ENCODE measurements around the gene GPR17. TPM values are rescaled to one million over a fixed set of nuclear protein-coding genes. Genes with fewer than 3 reads are reported as not detected.

GPR17 gene
- total RNA-seq, 1 experiment from 2014 or later, result not detected

DNA sequence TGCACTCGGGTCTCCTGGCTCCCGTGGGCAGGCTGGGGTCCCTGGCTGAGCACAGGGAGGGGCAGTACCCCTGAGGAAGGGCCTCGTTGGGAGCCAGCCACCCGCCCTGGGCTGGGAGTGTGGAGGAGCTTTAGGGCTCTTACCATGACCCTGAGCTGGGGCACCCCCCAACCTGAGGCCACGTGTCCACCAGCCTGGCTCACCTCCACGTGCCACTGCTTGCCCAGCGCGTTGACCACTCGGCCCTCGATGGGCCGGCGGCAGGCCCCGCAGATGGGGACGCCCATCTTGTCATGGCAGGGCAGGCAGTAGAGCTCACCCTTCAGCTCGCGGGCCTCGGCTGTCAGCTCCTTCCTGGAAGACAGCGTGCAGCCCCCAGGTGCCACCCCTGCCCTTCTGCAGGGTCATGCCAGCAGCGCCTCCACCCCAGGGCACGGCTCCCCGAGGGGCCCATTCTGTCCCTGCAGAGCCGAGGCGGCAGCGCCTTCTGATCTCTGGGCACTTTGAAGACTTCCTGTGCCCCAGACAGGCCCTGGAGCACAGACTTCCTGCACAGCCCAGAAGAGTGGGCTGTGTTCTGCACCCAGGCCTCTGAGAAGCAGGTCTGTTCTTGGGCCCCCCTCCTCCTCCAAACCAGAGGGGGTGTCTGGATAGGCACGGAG is 4.0 kb upstream of the GPR17 start:
- Histone ChIP-seq H3K4me3 (ENCODE audit: low read depth in 2 of 2, low read length in 2 of 2) (no peak overlapping the region), H3K4me1 (ENCODE audit: control insufficient read depth, insufficient read depth, low read length) (peaks cover 10% of the 10 kb centered on the region), H3K36me3 (ENCODE audit: control insufficient read depth, insufficient read depth, low read length) (no peaks in the 10 kb centered on the region), H3K27ac (ENCODE audit: low read length) (no peak overlapping the region), H3K9me3 (ENCODE audit: control insufficient read depth, insufficient read depth, low read depth, low read length) (no peaks in the 10 kb centered on the region), H3K27me3 (ENCODE audit: control insufficient read depth, insufficient read depth, low read length) (no peaks in the 10 kb centered on the region)
- in situ Hi-C loops (cut with HindIII; ENCODE audit: low pct_unique_long_range_greater_than_20kb, low sequenced_read_pairs) (no loop called here), intact Hi-C loops (cut with micrococcal nuclease; ENCODE audit: unreplicated experiment) (no loop called here)
- no TSS peak for BruUV-seq (replicated peaks)
- ChIA-PET CTCF (no interaction called here), POLR2A (no interaction called here)
- DNase-seq (ENCODE audit: low read depth, low spot score), result no peak
- ATAC-seq, result no peak
- TF ChIP-seq SIN3A (IDR thresholded peaks at IDR 0.05; ENCODE audit: borderline replicate concordance, insufficient read depth, low read depth, low read length) (no peak), POLR2AphosphoS5 (IDR thresholded peaks at IDR 0.05; ENCODE audit: low read depth, low read length) (no peak), TCF7L2 (IDR thresholded peaks at IDR 0.05; ENCODE audit: low read depth, low read length) (no peak), REST (IDR thresholded peaks at IDR 0.05; ENCODE audit: insufficient read depth in 1 of 2, low read depth in 2 of 2, low read length in 1 of 2) (no peak)
- TF ChIP-seq, protein P1, sequence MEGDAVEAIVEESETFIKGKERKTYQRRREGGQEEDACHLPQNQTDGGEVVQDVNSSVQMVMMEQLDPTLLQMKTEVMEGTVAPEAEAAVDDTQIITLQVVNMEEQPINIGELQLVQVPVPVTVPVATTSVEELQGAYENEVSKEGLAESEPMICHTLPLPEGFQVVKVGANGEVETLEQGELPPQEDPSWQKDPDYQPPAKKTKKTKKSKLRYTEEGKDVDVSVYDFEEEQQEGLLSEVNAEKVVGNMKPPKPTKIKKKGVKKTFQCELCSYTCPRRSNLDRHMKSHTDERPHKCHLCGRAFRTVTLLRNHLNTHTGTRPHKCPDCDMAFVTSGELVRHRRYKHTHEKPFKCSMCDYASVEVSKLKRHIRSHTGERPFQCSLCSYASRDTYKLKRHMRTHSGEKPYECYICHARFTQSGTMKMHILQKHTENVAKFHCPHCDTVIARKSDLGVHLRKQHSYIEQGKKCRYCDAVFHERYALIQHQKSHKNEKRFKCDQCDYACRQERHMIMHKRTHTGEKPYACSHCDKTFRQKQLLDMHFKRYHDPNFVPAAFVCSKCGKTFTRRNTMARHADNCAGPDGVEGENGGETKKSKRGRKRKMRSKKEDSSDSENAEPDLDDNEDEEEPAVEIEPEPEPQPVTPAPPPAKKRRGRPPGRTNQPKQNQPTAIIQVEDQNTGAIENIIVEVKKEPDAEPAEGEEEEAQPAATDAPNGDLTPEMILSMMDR (IDR thresholded peaks at IDR 0.05), result no peak

DNA sequence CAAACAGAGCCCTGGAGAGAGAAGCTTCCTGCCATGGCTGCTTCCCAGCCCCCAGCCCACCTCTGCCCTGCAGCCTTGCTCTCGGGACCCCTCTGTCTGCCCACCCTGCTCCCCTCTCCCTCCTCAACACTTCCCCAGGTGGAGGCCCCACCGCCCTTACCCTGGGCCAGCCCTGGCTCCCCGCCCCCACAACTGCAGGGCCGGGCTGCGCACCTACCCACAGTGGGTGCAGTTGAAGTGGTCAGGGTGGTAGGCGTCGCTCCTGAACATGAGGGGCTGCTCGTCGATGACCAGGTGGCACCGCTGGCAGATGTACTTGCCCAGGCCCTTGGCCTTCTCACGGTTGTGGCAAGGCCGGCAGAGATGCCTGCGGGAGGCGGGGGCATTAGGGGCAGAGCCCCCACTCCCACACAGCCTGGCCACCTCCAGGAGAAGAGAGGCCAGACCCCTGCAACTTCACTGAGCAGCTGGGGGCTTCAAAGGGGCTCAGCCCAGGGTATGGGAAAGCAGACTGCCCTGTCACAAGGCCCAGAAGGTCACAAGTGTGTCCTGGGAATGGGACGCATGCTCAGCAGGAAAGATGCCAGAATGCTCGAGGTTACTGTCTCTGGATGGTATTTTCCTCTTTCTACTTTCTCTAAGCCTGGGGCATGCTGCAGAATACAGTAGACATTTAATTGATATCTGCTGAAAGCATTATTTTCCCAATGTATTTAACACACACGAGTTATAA is 3.1 kb upstream of the GPR17 start:
- Histone ChIP-seq H3K9me3 (ENCODE audit: control insufficient read depth, insufficient read depth, low read depth, low read length) (no peaks in the 10 kb centered on the region), H3K4me3 (ENCODE audit: low read depth in 2 of 2, low read length in 2 of 2) (no peak overlapping the region), H3K27me3 (ENCODE audit: control insufficient read depth, insufficient read depth, low read length) (no peaks in the 10 kb centered on the region), H3K27ac (ENCODE audit: low read length) (no peak overlapping the region), H3K4me1 (ENCODE audit: control insufficient read depth, insufficient read depth, low read length) (peaks cover 5% of the 10 kb centered on the region), H3K36me3 (ENCODE audit: control insufficient read depth, insufficient read depth, low read length) (no peaks in the 10 kb centered on the region)
- no TSS peak for BruUV-seq (replicated peaks)
- TF ChIP-seq POLR2AphosphoS5 (IDR thresholded peaks at IDR 0.05; ENCODE audit: low read depth, low read length), result no peak
- TF ChIP-seq REST (IDR thresholded peaks at IDR 0.05; ENCODE audit: insufficient read depth in 1 of 2, low read depth in 2 of 2, low read length in 1 of 2), result no peak
- TF ChIP-seq TCF7L2 (IDR thresholded peaks at IDR 0.05; ENCODE audit: low read depth, low read length), result no peak
- no peak for DNase-seq (ENCODE audit: low read depth, low spot score)
- no peak for ATAC-seq
- ChIA-PET CTCF (no interaction called here), POLR2A (no interaction called here)
- intact Hi-C loops (cut with micrococcal nuclease; ENCODE audit: unreplicated experiment) (no loop called here), in situ Hi-C loops (cut with HindIII; ENCODE audit: low pct_unique_long_range_greater_than_20kb, low sequenced_read_pairs) (no loop called here)
